ENCODE data around the gene SLC48A1.

Gene SLC48A1

GRCh38 chr12:47758834-47759690 is 14.0 kb upstream of the SLC48A1 start, which contains the start of gene RAPGEF3:
Gene RAPGEF3, minus strand, starts transcription at chr12:47758880. Its CDS starts 324 bp downstream, at chr12:47758556.
- peak; percentile 83 for DNase-seq

- DNase-seq, result no peak
These were observed 10.1 kb upstream of the SLC48A1 start for GRCh38 chr12:47762850-47763465.

- peak; percentile 32 for DNase-seq
These were observed 9.3 kb upstream of the SLC48A1 start for GRCh38 chr12:47763481-47764346.

- no peak for DNase-seq
These were observed 6.4 kb upstream of the SLC48A1 start for GRCh38 chr12:47766502-47767215.

- DNase-seq, result peak; percentile 22
These were observed 5.8 kb upstream of the SLC48A1 start for GRCh38 chr12:47767216-47767724.

GRCh38 chr12:47768323-47768811 is 4.7 kb upstream of the SLC48A1 start:
- DNase-seq, result peak; percentile 85

DNA sequence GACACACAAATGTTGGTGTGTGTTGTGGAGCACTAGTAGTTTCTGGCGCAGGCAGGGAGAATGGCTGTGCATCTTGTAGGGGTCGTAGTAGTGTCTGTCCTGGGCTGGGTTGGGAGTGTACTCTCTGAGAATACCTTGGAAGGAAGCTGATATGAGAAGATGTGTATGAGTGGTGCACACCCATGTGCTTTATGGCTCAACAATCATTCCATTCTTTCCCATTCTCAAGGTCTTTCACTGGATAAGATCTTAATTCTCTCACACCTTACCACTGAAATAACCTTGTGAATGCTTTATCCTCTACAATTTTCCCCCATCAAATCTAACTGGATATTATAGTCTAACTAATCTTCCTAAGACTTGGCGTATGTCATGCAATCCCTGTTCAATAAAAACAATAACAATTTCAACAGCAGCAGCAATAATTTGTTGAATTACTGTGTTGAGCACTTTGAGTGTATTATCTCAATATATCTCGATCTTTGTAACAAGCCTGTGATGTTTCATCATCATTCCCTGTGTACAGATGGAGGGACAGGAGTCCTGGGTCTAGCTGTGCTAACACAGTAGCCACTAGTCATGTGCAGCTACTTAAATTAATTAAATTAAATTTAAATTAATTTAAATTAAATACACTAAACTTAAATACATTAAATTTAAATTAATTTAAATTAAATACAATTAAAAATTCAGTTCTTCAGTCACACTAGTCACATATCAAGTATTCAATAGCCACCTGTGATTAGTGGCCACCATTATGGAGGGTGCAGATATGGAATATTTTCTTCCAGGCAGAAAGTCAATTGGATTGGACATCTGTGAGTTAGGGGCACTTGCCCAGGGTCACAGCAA is 3.6 kb upstream of the SLC48A1 start:
- DNase-seq, result no peak

DNA sequence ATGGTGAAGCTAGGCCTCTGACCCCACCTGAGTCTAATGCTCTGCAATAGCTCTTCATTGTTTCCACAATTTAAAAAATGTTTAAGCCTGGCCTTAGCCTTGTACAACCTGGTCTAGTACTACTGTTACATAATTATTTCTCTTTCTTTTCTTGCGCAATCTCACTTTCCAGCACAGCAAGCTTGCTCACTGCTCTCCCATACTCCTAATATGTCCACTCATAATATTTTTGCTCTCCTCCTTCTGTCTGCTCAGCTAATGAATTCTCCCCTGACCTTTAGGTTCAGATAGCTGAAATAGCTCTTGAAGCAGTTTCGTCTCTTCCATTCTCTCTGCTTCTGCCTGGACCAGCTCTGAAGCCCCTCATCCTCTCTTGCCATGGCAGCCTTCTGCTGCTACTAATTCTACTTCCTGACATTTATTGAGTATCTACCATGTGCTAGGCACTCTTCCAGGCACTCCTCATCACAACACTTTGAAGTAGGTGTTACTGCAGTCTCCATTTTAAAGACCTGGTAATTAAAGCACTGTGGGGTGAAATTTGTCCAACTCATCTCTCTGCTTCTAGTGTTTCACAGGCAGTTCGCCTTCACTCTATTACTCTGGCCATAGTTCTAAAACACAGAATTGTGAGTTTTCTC is 2.8 kb upstream of the SLC48A1 start:
- DNase-seq, result peak; percentile 52

DNA sequence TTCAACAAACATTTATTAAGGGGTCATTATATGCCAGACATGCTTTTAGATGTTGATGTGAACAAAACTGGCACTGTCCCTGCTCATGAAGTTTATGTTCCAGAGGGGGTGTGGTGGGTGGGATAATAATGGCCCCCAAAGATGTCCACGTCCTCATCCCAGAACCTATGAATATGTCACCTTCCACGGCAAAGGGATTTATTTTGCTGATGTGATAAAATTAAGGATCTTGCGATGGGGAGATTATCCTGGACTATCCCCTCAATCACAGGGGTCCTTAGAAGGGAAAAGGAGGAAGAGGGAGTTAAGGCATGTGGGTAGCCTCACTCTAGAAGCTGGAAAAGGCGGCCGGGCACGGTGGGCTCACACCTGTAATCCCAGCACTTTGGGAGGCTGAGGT is 1.7 kb upstream of the SLC48A1 start:
- DNase-seq, result no peak

DNA sequence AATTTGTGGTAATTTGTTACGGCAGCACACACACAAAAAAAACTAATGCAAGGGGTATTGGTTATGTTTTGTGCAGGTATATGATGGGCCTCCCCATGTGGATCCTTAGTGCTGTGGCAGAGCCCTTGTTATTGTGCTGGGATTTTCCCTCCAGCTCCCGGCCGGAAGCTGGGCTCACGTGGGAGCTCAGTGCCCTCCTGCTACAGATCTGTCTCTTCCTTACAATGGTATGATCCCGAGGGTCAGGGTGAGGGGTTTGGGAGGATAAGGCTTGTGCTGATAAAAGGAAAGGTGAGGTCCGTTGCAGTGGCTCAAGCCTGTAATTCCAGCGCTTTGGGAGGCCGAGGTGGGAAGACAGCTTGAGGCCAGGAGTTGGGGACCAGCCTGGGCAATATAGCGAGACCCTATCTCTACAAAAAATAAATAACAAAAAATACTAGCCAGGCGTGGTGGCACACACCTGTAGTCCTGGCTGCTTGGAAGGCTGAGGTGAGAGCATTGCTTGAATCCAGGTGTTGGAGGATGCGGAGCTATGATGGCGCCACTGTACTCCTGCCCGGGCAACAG is 861 bp upstream of the SLC48A1 start:
- no peak for DNase-seq

GRCh38 chr12:47772738-47773061 is 338 bp upstream of the SLC48A1 start:
- DNase-seq, result no peak

DNA sequence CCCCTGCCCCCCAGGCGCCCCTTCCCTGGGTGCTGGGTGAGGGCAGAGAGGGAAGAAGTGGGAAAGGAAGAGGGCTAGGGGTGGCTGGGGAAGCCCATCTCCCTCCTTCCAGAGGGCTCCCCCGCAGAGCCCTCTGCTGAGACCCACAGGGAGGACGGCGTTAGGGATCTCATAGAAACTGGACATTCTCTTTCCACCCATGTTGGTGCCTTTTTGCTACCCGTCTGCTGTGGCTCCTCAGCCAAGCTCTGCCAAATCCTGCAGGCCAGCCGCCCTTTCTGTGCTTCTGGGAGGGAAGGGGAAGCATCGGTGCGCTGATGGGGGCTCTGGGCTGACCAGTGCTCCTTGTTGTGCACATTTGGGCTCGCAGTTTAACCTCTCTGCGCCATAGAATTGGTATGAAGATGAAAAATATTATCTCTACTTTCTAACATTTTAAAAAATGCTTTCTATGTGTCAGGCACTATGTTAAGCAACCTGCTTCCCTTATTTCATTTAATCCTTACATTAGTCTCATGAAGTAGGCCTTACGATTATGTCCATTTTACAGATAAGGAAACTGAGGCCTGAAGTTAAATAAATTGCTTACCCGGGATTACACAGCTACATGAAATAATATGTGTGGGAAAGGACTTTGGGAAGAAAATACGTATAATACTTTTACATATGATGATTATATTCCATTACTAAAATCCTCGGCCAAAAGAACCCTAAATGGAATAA is 981 bp downstream of the SLC48A1 start:
- no peak for DNase-seq

DNA sequence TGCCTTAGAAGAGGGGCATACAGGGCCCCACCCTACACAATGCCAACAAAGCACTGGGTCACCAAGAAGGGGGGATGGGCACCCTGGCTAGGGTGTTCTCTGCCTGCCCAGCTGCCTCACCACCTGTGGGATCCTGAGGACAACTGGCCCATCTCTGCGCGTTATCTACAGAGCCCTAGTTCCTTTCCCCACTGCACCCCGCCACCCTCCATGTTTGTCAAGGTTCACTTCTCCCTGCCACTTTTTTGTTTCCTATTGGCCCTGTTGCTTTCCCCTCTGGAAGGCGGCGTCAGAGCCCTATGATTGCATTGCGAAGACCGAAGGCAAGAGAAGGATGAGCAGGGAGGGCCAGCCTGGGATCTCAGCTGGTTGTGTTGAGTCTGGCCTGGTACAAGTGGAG is 1.6 kb downstream of the SLC48A1 start:
- DNase-seq, result no peak

DNA sequence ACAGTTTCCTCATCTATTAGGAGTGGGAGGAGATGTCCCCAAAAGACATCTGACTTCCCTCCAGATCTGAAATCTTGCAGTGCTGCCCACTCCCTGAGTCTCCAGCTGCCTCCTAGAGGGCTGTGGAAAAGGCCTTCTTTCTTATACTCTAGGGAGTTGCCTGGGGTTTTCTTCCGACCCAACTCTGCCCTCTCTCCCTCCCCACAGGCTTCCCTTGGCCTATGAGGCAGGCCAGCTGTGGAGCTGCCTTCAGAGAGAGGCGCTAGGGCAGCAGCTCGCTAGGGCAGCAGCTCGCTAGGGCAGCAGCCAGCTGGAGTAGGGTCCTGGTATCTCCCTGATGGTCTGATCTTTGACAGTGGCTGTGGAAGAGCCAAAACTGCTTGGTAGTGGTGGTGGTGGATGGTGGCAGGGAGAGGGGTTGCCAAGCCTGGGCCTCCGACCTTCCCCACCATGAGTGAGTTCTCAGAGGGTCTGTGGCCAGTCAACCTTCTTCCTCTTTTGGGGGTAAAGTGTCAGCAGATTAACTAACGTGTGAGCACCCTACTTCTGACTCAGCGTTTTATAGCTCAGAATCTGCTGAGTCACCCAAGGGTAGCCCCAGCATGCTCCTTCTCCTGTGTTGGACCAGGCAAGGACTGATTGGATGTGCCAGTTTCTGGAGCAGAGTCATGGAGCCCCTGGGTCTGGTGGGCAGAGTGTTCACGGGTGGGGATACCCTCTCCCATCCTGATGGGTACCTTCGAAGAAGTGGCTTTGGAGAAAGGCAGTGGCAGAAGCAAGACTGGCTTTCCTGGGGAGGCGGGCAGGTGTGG is 2.3 kb downstream of the SLC48A1 start:
- DNase-seq, result peak; percentile 32

GRCh38 chr12:47776471-47777143 is 3.6 kb downstream of the SLC48A1 start:
- peak; percentile 57 for DNase-seq

GRCh38 chr12:47777151-47777550 is 4.1 kb downstream of the SLC48A1 start:
- DNase-seq, result no peak

- no peak for DNase-seq
These were observed 4.9 kb downstream of the SLC48A1 start for GRCh38 chr12:47777741-47778558.
